Lung (tissue), 12 donors: Measurements from ENCODE around the gene ETV5. TPM values are rescaled to one million over a fixed set of nuclear protein-coding genes. Genes with fewer than 3 reads are reported as not detected.

Experiments
- ATAC-seq: fragments of 200-7000 bp; cut with Tn5 transposase; one replicate; pipeline ENCODE4 v1.9.1; 2020; ENCODE audit warnings: moderate number of reproducible peaks; ENCODE audit not compliant: insufficient read depth, low FRiP score
- DNase-seq, 3 donors: peaks; one replicate each; pipeline ENCODE4 v3.0.0-alpha.2; 2013 to 2017
- H3K27ac ChIP-seq, 2 donors: one replicate each; pipeline ENCODE4 v1.5.1; 2013; ENCODE audit warnings: mild to moderate bottlenecking in 2 of 2, moderate library complexity in 2 of 2, control low read depth in 1 of 2, inconsistent platforms in 1 of 2, low read depth in 1 of 2, low read length in 1 of 2
- H3K27me3 ChIP-seq, 3 donors: one replicate each; pipeline ENCODE4 v1.5.1; 2013; ENCODE audit warnings: low read length in 2 of 3; ENCODE audit not compliant: control insufficient read depth in 3 of 3, insufficient read depth in 3 of 3
- H3K36me3 ChIP-seq, 4 donors: one replicate each; pipeline ENCODE4 v1.5.1; 2013; ENCODE audit warnings: low read length in 4 of 4, mild to moderate bottlenecking in 1 of 4, moderate library complexity in 1 of 4; ENCODE audit not compliant: control insufficient read depth in 4 of 4, insufficient read depth in 4 of 4
- H3K4me1 ChIP-seq, 5 donors: one replicate each; pipeline ENCODE4 v1.5.1; 2013; ENCODE audit warnings: low read length in 5 of 5, mild to moderate bottlenecking in 2 of 5, moderate library complexity in 1 of 5; ENCODE audit not compliant: control insufficient read depth in 5 of 5, insufficient read depth in 5 of 5
- H3K4me3 ChIP-seq: one replicate; pipeline ENCODE4 v1.5.1; 2013; ENCODE audit warnings: mild to moderate bottlenecking, control low read depth, moderate library complexity
- H3K9ac ChIP-seq, 2 donors: one replicate each; pipeline ENCODE4 v1.5.1; 2013; ENCODE audit warnings: low read length in 2 of 2, control low read depth in 1 of 2; ENCODE audit not compliant: insufficient read depth in 1 of 2
- H3K9me3 ChIP-seq, 4 donors: one replicate each; pipeline ENCODE4 v1.5.1; 2013; ENCODE audit warnings: low read length in 3 of 4, mild to moderate bottlenecking in 1 of 4, moderate library complexity in 1 of 4; ENCODE audit not compliant: control insufficient read depth in 4 of 4, insufficient read depth in 3 of 4
- CTCF ChIP-seq: IDR thresholded peaks from 2 replicates; pipeline ENCODE4 v1.5.1; 2012; ENCODE audit warnings: mild to moderate bottlenecking; ENCODE audit errors: control extremely low read depth, extremely low read depth
- WGBS, 2 donors: extraction: QIAGEN DNeasy Blood & Tissue Kit; methylation state at CpG; one replicate each; pipeline ENCODE4 v1.1.7; 2013; 5-methylcytosine and 5-hydroxymethylcytosine counted together
- polyA plus RNA-seq, 2 donors: library from polyadenylated mRNA; stranded (reverse); fragments of 200-250 nt; gene quantifications; one replicate each; pipeline ENCODE4 v1.2.1, GENCODE V29; 2013
- total RNA-seq, 2 donors: library from RNA; depleted of rRNA in 1 of 2; stranded (reverse); fragments of >200 nt in 1 of 2; gene quantifications; one replicate each; pipeline ENCODE4 v1.2.1, GENCODE V29; 2014 to 2021
- donor health status: control.
- donor health status: control.
- donor health status: Bipolar disorder and iron deficiency.
- donor health status: healthy.
- donor health status: DM: yes; HTN: yes; CAD: no.

Gene ETV5
- total and polyA plus RNA-seq, 4 donors: 12.5 to 53.9 (median 23.0) TPM

GRCh38 chr3:186069199-186069598, 39.7 kb downstream of the ETV5 start:
- ATAC-seq: no peak
- peak in 1 of 3 donors; percentile 60 for DNase-seq
- Histone ChIP-seq H3K9ac (no peak overlapping the region), H3K4me3 (no peak overlapping the region), H3K36me3 (peaks cover 2 to 19% (median 10%) of the 10 kb centered on the region in 4 donors), H3K4me1 (peaks cover 0 to 23% (median 10%) of the 10 kb centered on the region in 5 donors), H3K27ac (no peak overlapping the region), H3K27me3 (no peaks in the 10 kb centered on the region), H3K9me3 (no peaks in the 10 kb centered on the region)
- 84 to 90% methylated on average over 9 of the region's 9 CpGs for WGBS, 2 donors
- no peak for TF ChIP-seq CTCF

GRCh38 chr3:186068243-186068552, 40.7 kb downstream of the ETV5 start:
- Histone ChIP-seq H3K9me3 (no peaks in the 10 kb centered on the region), H3K27me3 (no peaks in the 10 kb centered on the region), H3K27ac (no peak overlapping the region), H3K4me1 (peaks cover 0 to 18% (median 10%) of the 10 kb centered on the region in 5 donors), H3K4me3 (no peak overlapping the region), H3K9ac (no peak overlapping the region), H3K36me3 (peaks cover 2 to 22% (median 12%) of the 10 kb centered on the region in 4 donors)
- no peak for DNase-seq
- ATAC-seq: no peak
- TF ChIP-seq CTCF: no peak
- WGBS, 2 donors: 54 to 59% methylated on average over 2 of the region's 2 CpGs

- no peak overlapping the region for H3K4me3 ChIP-seq
- peaks cover 2 to 18% (median 11%) of the 10 kb centered on the region in 4 donors for H3K36me3 ChIP-seq
- DNase-seq (no peak), ATAC-seq (no peak)
- H3K9ac ChIP-seq: no peak overlapping the region
- peaks cover 0 to 18% (median 10%) of the 10 kb centered on the region in 5 donors for H3K4me1 ChIP-seq
- 87 to 90% methylated on average over 9 of the region's 9 CpGs for WGBS, 2 donors
- no peaks in the 10 kb centered on the region for H3K9me3 ChIP-seq
- H3K27me3 ChIP-seq: no peaks in the 10 kb centered on the region
- no peak overlapping the region for H3K27ac ChIP-seq
- TF ChIP-seq CTCF: no peak
These were observed 41.3 kb downstream of the ETV5 start for GRCh38 chr3:186067360-186068242.

- H3K9me3 ChIP-seq: no peaks in the 10 kb centered on the region
- H3K27me3 ChIP-seq: no peaks in the 10 kb centered on the region
- peaks cover 0 to 2% (median 0%) of the 10 kb centered on the region in 5 donors for H3K4me1 ChIP-seq
- 35 to 60% methylated on average over 3 of the region's 3 CpGs for WGBS, 2 donors
- ATAC-seq (no peak), DNase-seq (no peak)
- TF ChIP-seq CTCF: no peak
- no peak overlapping the region for H3K9ac ChIP-seq
- H3K36me3 ChIP-seq: peaks cover under 1 to 66% (median 21%) of the 10 kb centered on the region in 4 donors
- H3K27ac ChIP-seq: no peak overlapping the region
- no peak overlapping the region for H3K4me3 ChIP-seq
These were observed 48.7 kb downstream of the ETV5 start for GRCh38 chr3:186060222-186060621.
